Hematopoietic multipotent progenitor cell (in vitro differentiated cells): ENCODE measurements around the gene CPZ. TPM values are rescaled to one million over a fixed set of nuclear protein-coding genes. Genes with fewer than 3 reads are reported as not detected.
"Not testable (repeated sequence)": the region's sequence is repeated elsewhere in the genome, so short reads cannot be mapped to it uniquely, and the experiment has no call there.

Experiments used
- DNase-seq, 3 donors: peaks; one replicate each; pipeline ENCODE4 v3.0.0-alpha.2; 2011 to 2015; ENCODE audit warnings: low read depth in 2 of 3, low spot score in 2 of 3
- total RNA-seq: library from RNA; depleted of rRNA; stranded (reverse); fragments of >200 nt; gene quantifications from one replicate; pipeline ENCODE4 v1.2.3, GENCODE V29; 2012

The CPZ gene
- total RNA-seq, 1 donor, result not detected

- DNase-seq, result no peak
Observed at GRCh38 chr4:8556341-8557150, 36.0 kb upstream of the CPZ start.

DNA sequence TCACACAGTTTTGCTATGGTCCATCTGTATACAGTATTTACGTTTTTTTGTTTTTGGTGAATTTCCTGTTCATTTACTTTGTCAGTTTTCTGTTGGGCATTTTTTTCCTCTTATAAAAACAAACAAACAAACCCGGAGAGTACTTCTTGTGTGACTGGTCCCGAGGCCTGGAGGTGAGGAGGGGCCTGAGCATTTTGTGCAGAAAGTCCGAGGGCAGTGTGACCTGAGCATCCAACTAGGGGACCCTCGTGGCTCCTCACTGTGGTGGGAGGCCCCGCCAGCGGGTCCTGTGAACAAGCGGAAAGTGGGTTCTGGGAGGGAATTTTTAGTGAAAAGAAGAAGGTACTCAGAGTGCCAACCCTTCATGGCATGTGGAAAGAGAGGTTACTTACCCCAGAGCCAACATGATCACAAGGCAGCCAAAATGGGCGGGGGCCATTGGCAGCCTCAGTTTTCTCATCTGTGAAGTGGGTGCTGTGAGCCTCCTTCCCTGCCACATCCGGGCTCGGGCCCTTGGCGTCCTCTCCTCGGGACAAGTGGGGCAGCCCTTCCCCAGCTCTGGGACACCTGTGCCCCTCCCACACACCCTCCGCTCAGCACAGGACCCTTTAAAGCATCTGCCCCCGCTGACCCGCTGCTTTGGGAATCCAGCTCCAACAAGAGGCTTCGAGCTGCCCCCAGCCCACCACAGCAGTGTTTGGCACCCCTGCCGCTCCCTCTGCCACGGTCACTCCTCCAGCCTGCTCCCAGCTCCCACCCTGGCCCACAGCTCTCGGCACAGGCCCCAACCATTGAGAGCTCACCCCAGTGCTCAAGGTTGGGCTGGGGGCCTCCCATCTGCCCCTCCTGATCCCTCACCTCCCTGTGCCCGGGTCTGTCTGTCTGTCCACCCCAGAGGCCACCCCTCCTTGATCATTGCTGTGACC, 35.2 kb upstream of the CPZ start:
- no peak for DNase-seq

GRCh38 chr4:8558080-8558960, 34.2 kb upstream of the CPZ start:
- DNase-seq, result no peak

DNA sequence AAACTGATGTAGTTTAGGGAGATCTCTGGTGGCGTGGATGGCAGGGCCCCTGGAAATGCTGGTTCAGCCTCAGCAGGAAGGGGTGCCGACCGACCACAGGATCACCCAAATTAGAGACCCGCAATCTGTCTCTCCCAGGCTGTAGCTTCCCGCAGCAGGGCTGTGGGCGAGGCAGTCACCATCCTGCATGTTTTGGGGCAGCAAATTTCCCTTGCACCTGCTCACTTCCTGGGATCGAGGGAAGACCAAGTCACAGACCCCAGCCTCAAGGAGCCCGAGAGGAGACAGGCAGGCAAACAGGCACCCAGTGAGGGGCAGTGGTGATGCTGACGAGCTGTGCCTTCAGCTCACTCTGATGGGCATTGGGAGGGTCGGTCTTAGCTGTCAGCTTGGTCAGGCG, 33.6 kb upstream of the CPZ start:
- DNase-seq, result no peak

- DNase-seq, result no peak
Observed at GRCh38 chr4:8559524-8560264, 32.9 kb upstream of the CPZ start.

DNA sequence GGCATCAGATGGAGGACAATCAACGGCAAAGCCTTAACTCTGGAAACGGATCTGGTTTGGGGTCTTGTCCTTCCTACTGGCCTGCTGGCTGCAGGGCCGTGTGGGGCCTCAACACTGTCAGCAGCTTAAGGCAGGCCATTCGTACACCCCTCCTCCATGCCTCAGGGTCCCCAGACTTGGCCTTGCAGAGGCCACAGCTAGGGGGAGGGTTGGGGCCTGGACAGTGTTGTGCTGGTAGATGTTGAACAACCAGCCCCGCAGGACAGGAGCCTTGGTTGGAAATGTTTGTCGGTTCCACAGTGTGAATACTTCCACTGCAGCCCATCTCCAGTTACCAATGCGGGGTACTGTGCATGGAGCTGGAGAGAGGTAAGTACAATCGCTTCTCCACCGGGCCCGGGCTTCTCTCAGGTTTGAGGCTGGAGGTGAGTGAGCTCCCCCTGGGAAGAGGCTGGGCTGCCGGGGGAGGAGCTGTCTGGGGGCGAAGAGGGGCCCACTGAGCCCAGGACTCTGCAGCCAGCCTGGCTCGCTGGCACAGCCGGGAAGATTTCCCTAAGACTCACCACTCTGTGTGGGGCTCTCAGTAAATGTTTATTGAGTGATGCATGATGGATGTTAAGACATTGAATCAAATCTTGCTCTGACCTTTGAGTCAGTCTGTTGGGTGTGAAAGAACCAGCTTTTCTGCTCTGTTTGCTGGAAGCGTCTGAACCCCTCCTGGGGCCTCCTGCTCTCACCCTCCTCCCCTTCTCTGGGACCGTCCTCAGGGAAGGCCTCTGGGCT, 32.1 kb upstream of the CPZ start:
- DNase-seq, result no peak

- no peak for DNase-seq
Observed at GRCh38 chr4:8564595-8564994, 28.0 kb upstream of the CPZ start.

- no peak for DNase-seq
Observed at GRCh38 chr4:8568068-8568668, 24.4 kb upstream of the CPZ start.

GRCh38 chr4:8570201-8570600, 22.4 kb upstream of the CPZ start:
- DNase-seq, result no peak

- no peak for DNase-seq
Observed at GRCh38 chr4:8571702-8572685, 20.6 kb upstream of the CPZ start.

DNA sequence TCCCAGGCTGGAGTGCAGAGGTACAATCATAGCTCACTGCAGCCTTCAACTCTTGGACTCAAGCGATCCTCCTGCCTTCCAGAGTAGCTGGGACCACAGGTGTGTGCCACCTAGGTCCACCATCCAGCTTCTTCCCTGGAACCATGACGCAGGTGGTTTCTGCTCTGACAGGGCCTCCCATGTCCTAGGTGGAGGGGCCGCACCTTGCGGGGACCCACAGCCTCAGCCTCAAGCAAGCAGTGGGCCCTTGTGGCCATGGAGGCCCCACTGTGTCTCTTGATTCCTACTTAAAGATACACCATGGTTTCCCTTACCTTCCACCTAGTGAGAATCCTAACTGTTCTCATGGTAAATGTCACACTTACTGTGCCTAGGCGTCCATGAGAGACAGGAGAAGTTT, 19.3 kb upstream of the CPZ start:
- DNase-seq, result no peak

- no peak for DNase-seq
Observed at GRCh38 chr4:8574796-8575370, 17.7 kb upstream of the CPZ start.

- no peak for DNase-seq
Observed at GRCh38 chr4:8575457-8575856, 17.1 kb upstream of the CPZ start.

GRCh38 chr4:8576591-8576990, 16.0 kb upstream of the CPZ start:
- not testable (repeated sequence) for DNase-seq

GRCh38 chr4:8577046-8577445, 15.5 kb upstream of the CPZ start:
- no peak for DNase-seq

DNA sequence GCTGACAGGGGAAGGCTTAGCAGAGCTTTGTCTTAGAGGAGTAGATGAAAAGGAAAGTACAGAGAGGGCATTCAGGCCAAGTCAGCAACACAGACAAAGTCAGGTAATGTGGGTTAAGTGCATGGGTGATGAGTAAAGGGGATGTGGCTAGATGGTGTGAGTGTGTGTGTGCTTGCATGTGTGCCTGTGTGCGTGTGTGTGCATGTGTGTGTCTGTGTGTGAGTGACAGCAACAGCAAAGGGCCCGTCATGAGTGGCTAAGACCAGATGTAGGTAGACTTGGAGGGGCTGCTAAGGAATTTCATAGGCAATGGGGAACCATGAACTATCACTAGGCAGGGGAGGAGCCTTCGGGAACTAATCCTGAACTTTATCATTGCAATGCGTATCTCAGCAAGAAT, 14.6 kb upstream of the CPZ start:
- no peak for DNase-seq

DNA sequence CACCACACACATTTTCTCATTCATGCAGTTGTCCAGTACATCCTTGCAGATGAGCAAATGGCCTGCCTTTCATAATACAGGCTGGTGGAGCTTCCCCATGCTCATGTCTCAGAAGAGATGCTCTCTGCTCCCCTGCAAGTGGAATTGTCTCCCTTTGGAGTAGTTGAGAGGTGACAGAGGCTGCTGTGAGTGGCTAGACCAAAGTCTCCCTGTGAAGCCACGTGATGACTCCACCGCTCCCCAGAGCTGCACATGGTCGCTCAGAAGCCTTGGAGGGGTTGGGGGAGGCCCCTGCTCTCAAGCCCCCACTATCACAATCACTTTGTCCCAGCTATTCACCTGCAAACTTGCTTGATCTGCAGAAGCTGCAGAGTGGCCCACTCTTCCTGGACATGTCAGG, 13.8 kb upstream of the CPZ start:
- no peak for DNase-seq
